SK-N-SH (cell line): ENCODE measurements around the gene SLC1A7. TPM values are rescaled to one million over a fixed set of nuclear protein-coding genes. Genes with fewer than 3 reads are reported as not detected.

Experiments
- CTCF ChIA-PET: fragments of 300-600, 350-600 bp; formaldehyde crosslinking; extraction: SDS; loops from one replicate; lab custom pipeline; 2021; lab: Yijun Ruan, JAX
- POLR2A ChIA-PET: fragments of 350-600 bp; sonication (Branson Sonifier 250); formaldehyde crosslinking; extraction: SDS; loops from one replicate; lab custom pipeline; 2020; ENCODE audit warnings: antibody characterized with exemption, inconsistent platforms; lab: Yijun Ruan, JAX
- DNase-seq: peaks from one replicate; pipeline ENCODE4 v3.0.0; 2012
- H2AFZ ChIP-seq: fragments of 200-600 bp; sonication (generic); 2 replicates; pipeline ENCODE4 v1.8.1; 2016; ENCODE audit warnings: antibody characterized with exemption, mild to moderate bottlenecking, low read depth
- H3F3A ChIP-seq: fragments of 200-600 bp; sonication (generic); replicated peaks from 2 replicates; pipeline ENCODE3; 2016; ENCODE audit warnings: antibody characterized with exemption, mild to moderate bottlenecking; ENCODE audit not compliant: insufficient read depth
- H3K27ac ChIP-seq, 2 experiments: fragments of 200-500 bp in 1 of 2; fragments of 200-600 bp in 1 of 2; sonication (Bioruptor generic) in 1 of 2; sonication (generic), shearing (Covaris generic) in 1 of 2; 2 replicates each; pipeline versions ENCODE4 v1.5.1 to v1.6.1; 2014 to 2016; ENCODE audit warnings: low read depth in 2 of 2, inconsistent platforms in 1 of 2, low read length in 1 of 2, mild to moderate bottlenecking in 1 of 2, mixed read lengths in 1 of 2
- H3K27me3 ChIP-seq: fragments of 200-600 bp; sonication (generic), shearing (Covaris generic); 2 replicates; pipeline ENCODE4 v1.6.1; 2016; ENCODE audit warnings: mixed run types; ENCODE audit not compliant: insufficient read depth
- H3K36me3 ChIP-seq, 2 experiments: fragments of 200-500 bp in 1 of 2; fragments of 200-600 bp in 1 of 2; sonication (Bioruptor generic) in 1 of 2; sonication (generic) in 1 of 2; replicated peaks in 1 of 2; 2 replicates each; pipeline versions ENCODE3 to v1.5.1; 2014 to 2016; ENCODE audit warnings: low read length in 1 of 2, mild to moderate bottlenecking in 1 of 2; ENCODE audit not compliant: insufficient read depth in 2 of 2, control insufficient read depth in 1 of 2
- H3K4me1 ChIP-seq, 2 experiments: fragments of 200-500 bp in 1 of 2; fragments of 200-600 bp in 1 of 2; sonication (Bioruptor generic) in 1 of 2; sonication (generic), shearing (Covaris generic) in 1 of 2; 2 replicates each; pipeline versions ENCODE4 v1.5.1 to v1.6.1; 2014 to 2016; ENCODE audit warnings: low read depth in 1 of 2, low read length in 1 of 2, mixed run types in 1 of 2; ENCODE audit not compliant: insufficient read depth in 2 of 2, control insufficient read depth in 1 of 2
- H3K4me2 ChIP-seq: fragments of 200-600 bp; sonication (generic), shearing (Covaris generic); 2 replicates; pipeline ENCODE4 v1.6.1; 2017; ENCODE audit warnings: mixed run types
- H3K4me3 ChIP-seq, 2 experiments: fragments of 200-500 bp in 1 of 2; fragments of 200-600 bp in 1 of 2; sonication (Bioruptor generic) in 1 of 2; sonication (generic), shearing (Covaris generic) in 1 of 2; 2 replicates each; pipeline versions ENCODE4 v1.5.1 to v1.8.1; 2014 to 2016; ENCODE audit warnings: low read depth in 2 of 2, inconsistent platforms in 1 of 2, low read length in 1 of 2, mild to moderate bottlenecking in 1 of 2, mixed read lengths in 1 of 2, moderate library complexity in 1 of 2
- H3K79me2 ChIP-seq: fragments of 200-600 bp; sonication (generic); 2 replicates; pipeline ENCODE4 v1.8.1; 2017; ENCODE audit warnings: mild to moderate bottlenecking; ENCODE audit not compliant: insufficient read depth
- H3K9ac ChIP-seq: fragments of 200-600 bp; sonication (generic); 2 replicates; pipeline ENCODE4 v1.6.1; 2017; ENCODE audit warnings: mixed run types
- H3K9me2 ChIP-seq: fragments of 200-600 bp; sonication (generic); 2 replicates; pipeline ENCODE4 v1.6.1; 2017; ENCODE audit warnings: mixed run types
- H3K9me3 ChIP-seq: fragments of 200-600 bp; sonication (generic); 2 replicates; pipeline ENCODE4 v1.6.1; 2017; ENCODE audit warnings: mixed run types, mild to moderate bottlenecking, moderate library complexity
- H4K20me1 ChIP-seq: fragments of 200-600 bp; sonication (generic); 2 replicates; pipeline ENCODE4 v1.6.1; 2017; ENCODE audit warnings: mild to moderate bottlenecking, mixed run types; ENCODE audit not compliant: insufficient read depth
- EP300 ChIP-seq, 2 experiments: IDR thresholded peaks; 2 replicates each; pipeline versions ENCODE4 v1.4.0 to v1.6.1; 2012; ENCODE audit warnings: borderline replicate concordance in 1 of 2, low read depth in 1 of 2, low read length in 1 of 2
- EZH2phosphoT487 ChIP-seq: fragments of 200-600 bp; sonication (generic); IDR thresholded peaks from 2 replicates; pipeline ENCODE4 v1.6.1; 2017; ENCODE audit warnings: low read depth, mixed run types, mild to moderate bottlenecking, antibody characterized with exemption, moderate library complexity, borderline replicate concordance
- FOSL2 ChIP-seq: IDR thresholded peaks from 2 replicates; pipeline ENCODE4 v1.4.0; 2012; ENCODE audit warnings: low read depth, mild to moderate bottlenecking, moderate library complexity, borderline replicate concordance
- FOXJ3 ChIP-seq: sonication (generic); formaldehyde crosslinking; IDR thresholded peaks from 2 replicates; pipeline ENCODE4 v1.5.1; 2020; ENCODE audit warnings: mild to moderate bottlenecking, missing genetic modification reagents
- GATA2 ChIP-seq: sonication (generic); formaldehyde crosslinking; IDR thresholded peaks from 2 replicates; pipeline ENCODE4 v1.5.0; 2020; ENCODE audit warnings: mild to moderate bottlenecking, missing genetic modification reagents
- MEF2A ChIP-seq: IDR thresholded peaks from 2 replicates; pipeline ENCODE4 v1.4.0; 2012; ENCODE audit warnings: low read depth, borderline replicate concordance
- MXI1 ChIP-seq: IDR thresholded peaks from 2 replicates; pipeline ENCODE4 v1.6.1; 2012; ENCODE audit warnings: mild to moderate bottlenecking, low read depth, low read length, improper control_type of control experiment
- NFIC ChIP-seq: IDR thresholded peaks from 2 replicates; pipeline ENCODE4 v1.4.0; 2012; ENCODE audit warnings: borderline replicate concordance
- POLR2AphosphoS5 ChIP-seq: IDR thresholded peaks from 2 replicates; pipeline ENCODE4 v1.6.1; 2012; ENCODE audit warnings: low read depth, low read length
- RCOR1 ChIP-seq: fragments of 150-350 bp; IDR thresholded peaks from 2 replicates; pipeline ENCODE4 v1.6.1; 2017; ENCODE audit warnings: antibody characterized with exemption, low read length
- RFX5 ChIP-seq: IDR thresholded peaks from 2 replicates; pipeline ENCODE4 v1.6.1; 2012; ENCODE audit warnings: mild to moderate bottlenecking, improper control_type of control experiment, low read length
- RXRA ChIP-seq: IDR thresholded peaks from 2 replicates; pipeline ENCODE4 v1.4.0; 2012; ENCODE audit warnings: low read depth, mild to moderate bottlenecking, borderline replicate concordance
- TAF1 ChIP-seq: IDR thresholded peaks from 2 replicates; pipeline ENCODE4 v1.6.1; 2012; ENCODE audit warnings: low read depth, mild to moderate bottlenecking, low read length, moderate library complexity, borderline replicate concordance
- TCF12 ChIP-seq: IDR thresholded peaks from 2 replicates; pipeline ENCODE4 v1.4.0; 2012
- TEAD4 ChIP-seq: IDR thresholded peaks from 2 replicates; pipeline ENCODE4 v1.4.0; 2012; ENCODE audit warnings: mild to moderate bottlenecking, borderline replicate concordance; ENCODE audit not compliant: insufficient read depth
- YY1 ChIP-seq: IDR thresholded peaks from 2 replicates; pipeline ENCODE4 v1.4.0; 2012; ENCODE audit warnings: low read depth, mild to moderate bottlenecking
- WGBS: methylation state at CpG from one replicate; pipeline ENCODE4 v1.1.6; 2017; ENCODE audit warnings: low lambda C conversion rate; 5-methylcytosine and 5-hydroxymethylcytosine counted together
- polyA plus RNA-seq, 3 experiments: library from polyadenylated mRNA; depleted of rRNA; stranded (reverse); fragments of >200 nt; gene quantifications; 2 replicates each; pipeline ENCODE4 v1.2.3, GENCODE V29; 2012
- TF ChIP-seq, protein P1 (sequence below): IDR thresholded peaks from 2 replicates; pipeline ENCODE4 v1.4.0; 2012; ENCODE audit warnings: low read depth
- TF ChIP-seq, protein P2 (sequence below): IDR thresholded peaks from 2 replicates; pipeline ENCODE4 v1.4.0; 2012; ENCODE audit warnings: low read depth, borderline replicate concordance
- TF ChIP-seq, protein P3 (sequence below): fragments of 200-600 bp; sonication (generic); IDR thresholded peaks from 2 replicates; pipeline ENCODE4 v1.6.1; 2017; ENCODE audit warnings: antibody characterized with exemption, mild to moderate bottlenecking, moderate library complexity

Gene SLC1A7
- polyA plus RNA-seq, 1 of the 3 experiments (the other 2 are of a cell fraction) = not detected

DNA sequence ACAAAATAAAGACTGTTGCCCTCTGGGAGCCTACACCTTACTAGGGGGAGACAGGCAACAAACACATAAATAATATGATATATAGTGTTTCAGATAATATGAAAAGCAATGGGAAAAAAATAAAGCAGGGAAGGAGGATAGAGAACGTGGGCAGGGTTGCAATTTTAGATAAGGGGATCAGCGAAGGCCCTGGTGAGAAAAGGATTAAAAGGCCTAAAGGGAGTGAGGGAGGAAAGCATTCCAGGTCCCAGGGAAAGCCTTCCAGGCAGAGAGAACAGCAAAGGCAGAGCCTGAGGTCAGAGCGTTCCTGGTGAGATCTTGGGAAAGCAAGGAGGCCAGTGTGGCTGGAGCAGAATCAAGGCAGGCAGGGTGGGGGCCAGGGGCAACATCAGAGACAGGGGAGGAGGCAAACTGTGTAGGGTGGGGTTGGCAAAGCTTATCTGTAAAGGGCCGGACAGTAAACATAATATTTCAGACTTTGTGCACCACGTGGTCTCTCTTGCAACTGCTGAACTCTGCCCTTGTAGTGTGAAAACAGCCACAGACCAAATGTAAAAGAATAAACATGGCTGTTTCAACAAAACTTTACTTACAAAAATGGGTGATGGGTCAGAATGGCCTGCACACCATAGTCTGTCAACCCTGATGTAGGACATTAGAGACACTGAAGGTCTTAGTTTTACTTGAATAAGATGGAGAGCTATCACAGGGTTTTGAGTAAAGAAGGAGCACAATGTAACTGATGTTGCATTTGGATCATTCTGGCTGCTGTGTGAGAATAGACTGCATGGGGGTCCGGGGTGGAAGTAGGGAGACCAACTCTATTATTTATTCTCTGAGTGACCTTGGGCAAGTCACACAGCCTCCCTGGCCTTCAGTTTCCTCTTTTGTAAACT, 40.9 kb upstream of the SLC1A7 start:
- WGBS = 76% methylated on average over 6 of the region's 6 CpGs
- POLR2A ChIA-PET = interaction anchor here (1.4 kb wide), 1 partner anchor 36 kb away, joined by 3 read pairs; no protein-coding TSS in a partner anchor
- Histone ChIP-seq H3K4me2 (no peak overlapping the region), H3K36me3 (no peaks in the 10 kb centered on the region), H3K4me1 (peaks cover 2 to 7% of the 10 kb centered on the region in 2 experiments; a peak in 2 of 4 replicates), H3K79me2 (no peaks in the 10 kb centered on the region), H3K9me3 (no peaks in the 10 kb centered on the region), H3K4me3 (no peak overlapping the region), H4K20me1 (no peaks in the 10 kb centered on the region), H3K9ac (no peak overlapping the region), H3K9me2 (no peaks in the 10 kb centered on the region), H3K27ac (no peak overlapping the region), H3K27me3 (no peaks in the 10 kb centered on the region), H2AFZ (no peak overlapping the region), H3F3A (no peaks in the 10 kb centered on the region)
- no peak for TF ChIP-seq RCOR1
- TF ChIP-seq, protein P1, sequence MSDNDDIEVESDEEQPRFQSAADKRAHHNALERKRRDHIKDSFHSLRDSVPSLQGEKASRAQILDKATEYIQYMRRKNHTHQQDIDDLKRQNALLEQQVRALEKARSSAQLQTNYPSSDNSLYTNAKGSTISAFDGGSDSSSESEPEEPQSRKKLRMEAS = no peak
- TF ChIP-seq RFX5 = no peak
- TF ChIP-seq TAF1 = no peak
- TF ChIP-seq TCF12 = no peak
- no peak for TF ChIP-seq RXRA
- TF ChIP-seq EZH2phosphoT487 = no peak
- TF ChIP-seq TEAD4 = no peak
- TF ChIP-seq YY1 = no peak
- TF ChIP-seq, protein P2, sequence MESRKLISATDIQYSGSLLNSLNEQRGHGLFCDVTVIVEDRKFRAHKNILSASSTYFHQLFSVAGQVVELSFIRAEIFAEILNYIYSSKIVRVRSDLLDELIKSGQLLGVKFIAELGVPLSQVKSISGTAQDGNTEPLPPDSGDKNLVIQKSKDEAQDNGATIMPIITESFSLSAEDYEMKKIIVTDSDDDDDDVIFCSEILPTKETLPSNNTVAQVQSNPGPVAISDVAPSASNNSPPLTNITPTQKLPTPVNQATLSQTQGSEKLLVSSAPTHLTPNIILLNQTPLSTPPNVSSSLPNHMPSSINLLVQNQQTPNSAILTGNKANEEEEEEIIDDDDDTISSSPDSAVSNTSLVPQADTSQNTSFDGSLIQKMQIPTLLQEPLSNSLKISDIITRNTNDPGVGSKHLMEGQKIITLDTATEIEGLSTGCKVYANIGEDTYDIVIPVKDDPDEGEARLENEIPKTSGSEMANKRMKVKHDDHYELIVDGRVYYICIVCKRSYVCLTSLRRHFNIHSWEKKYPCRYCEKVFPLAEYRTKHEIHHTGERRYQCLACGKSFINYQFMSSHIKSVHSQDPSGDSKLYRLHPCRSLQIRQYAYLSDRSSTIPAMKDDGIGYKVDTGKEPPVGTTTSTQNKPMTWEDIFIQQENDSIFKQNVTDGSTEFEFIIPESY = no peak
- TF ChIP-seq MXI1 = no peak
- TF ChIP-seq POLR2AphosphoS5 = no peak
- TF ChIP-seq, protein P3, sequence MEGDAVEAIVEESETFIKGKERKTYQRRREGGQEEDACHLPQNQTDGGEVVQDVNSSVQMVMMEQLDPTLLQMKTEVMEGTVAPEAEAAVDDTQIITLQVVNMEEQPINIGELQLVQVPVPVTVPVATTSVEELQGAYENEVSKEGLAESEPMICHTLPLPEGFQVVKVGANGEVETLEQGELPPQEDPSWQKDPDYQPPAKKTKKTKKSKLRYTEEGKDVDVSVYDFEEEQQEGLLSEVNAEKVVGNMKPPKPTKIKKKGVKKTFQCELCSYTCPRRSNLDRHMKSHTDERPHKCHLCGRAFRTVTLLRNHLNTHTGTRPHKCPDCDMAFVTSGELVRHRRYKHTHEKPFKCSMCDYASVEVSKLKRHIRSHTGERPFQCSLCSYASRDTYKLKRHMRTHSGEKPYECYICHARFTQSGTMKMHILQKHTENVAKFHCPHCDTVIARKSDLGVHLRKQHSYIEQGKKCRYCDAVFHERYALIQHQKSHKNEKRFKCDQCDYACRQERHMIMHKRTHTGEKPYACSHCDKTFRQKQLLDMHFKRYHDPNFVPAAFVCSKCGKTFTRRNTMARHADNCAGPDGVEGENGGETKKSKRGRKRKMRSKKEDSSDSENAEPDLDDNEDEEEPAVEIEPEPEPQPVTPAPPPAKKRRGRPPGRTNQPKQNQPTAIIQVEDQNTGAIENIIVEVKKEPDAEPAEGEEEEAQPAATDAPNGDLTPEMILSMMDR = no peak
- TF ChIP-seq NFIC = no peak
- no peak for TF ChIP-seq MEF2A
- TF ChIP-seq GATA2 (CRISPR knock-in tag) = no peak
- no peak for TF ChIP-seq FOSL2
- TF ChIP-seq FOXJ3 = no peak
- TF ChIP-seq EP300 (IDR thresholded peaks at IDR 0.05; ENCODE audit: borderline replicate concordance in 1 of 2, low read depth in 1 of 2, low read length in 1 of 2) = no peak
- CTCF ChIA-PET = interaction anchor here (0.6 to 9.7 kb wide), 25 partner anchors 10 to 482 kb away, joined by 3 to 65 read pairs (median 5); partner anchors contain the start of gene CPT2
- DNase-seq = no peak
